Neuron (in vitro differentiated cells): ENCODE data around the gene FITM2.

Experiments
- H2AFZ ChIP-seq: one replicate; pipeline ENCODE4 v1.6.1; 2013; ENCODE audit warnings: low read depth, mild to moderate bottlenecking, inconsistent platforms, low read length, moderate library complexity
- H3K27me3 ChIP-seq: one replicate; pipeline ENCODE4 v1.6.1; 2013; ENCODE audit warnings: low read length; ENCODE audit not compliant: insufficient read depth
- H3K36me3 ChIP-seq: one replicate; pipeline ENCODE4 v1.6.1; 2013; ENCODE audit warnings: low read length; ENCODE audit not compliant: insufficient read depth
- H3K4me1 ChIP-seq: one replicate; pipeline ENCODE4 v1.6.1; 2013; ENCODE audit warnings: low read length; ENCODE audit not compliant: insufficient read depth
- H3K4me3 ChIP-seq: 2 replicates; pipeline ENCODE4 v1.5.1; 2013; ENCODE audit warnings: mild to moderate bottlenecking, low read length, moderate library complexity
- H3K9me3 ChIP-seq: one replicate; pipeline ENCODE4 v1.6.1; 2013; ENCODE audit warnings: low read length

FITM2 gene

GRCh38 chr20:44256961-44257360 lies 54.0 kb downstream of the FITM2 start:
- Histone ChIP-seq H3K36me3 (peaks cover 5% of the 10 kb centered on the region), H3K4me3 (no peak overlapping the region), H3K27me3 (no peaks in the 10 kb centered on the region), H3K4me1 (no peaks in the 10 kb centered on the region), H2AFZ (no peak overlapping the region), H3K9me3 (no peaks in the 10 kb centered on the region)

- no peak overlapping the region for H2AFZ ChIP-seq
- no peaks in the 10 kb centered on the region for H3K9me3 ChIP-seq
- peaks cover 5% of the 10 kb centered on the region for H3K36me3 ChIP-seq
- H3K27me3 ChIP-seq = no peaks in the 10 kb centered on the region
- no peak overlapping the region for H3K4me3 ChIP-seq
- no peaks in the 10 kb centered on the region for H3K4me1 ChIP-seq
Measured at GRCh38 chr20:44255942-44256341, 55.1 kb downstream of the FITM2 start.

- Histone ChIP-seq H3K27me3 (no peaks in the 10 kb centered on the region), H3K4me3 (no peak overlapping the region), H3K36me3 (peaks cover 5% of the 10 kb centered on the region), H3K9me3 (no peaks in the 10 kb centered on the region), H2AFZ (no peak overlapping the region), H3K4me1 (no peaks in the 10 kb centered on the region)
Measured at GRCh38 chr20:44254073-44254472, 56.9 kb downstream of the FITM2 start.

GRCh38 chr20:44253528-44253927 lies 57.5 kb downstream of the FITM2 start:
- Histone ChIP-seq H3K36me3 (peaks cover 4% of the 10 kb centered on the region), H3K4me1 (no peaks in the 10 kb centered on the region), H3K9me3 (no peaks in the 10 kb centered on the region), H3K4me3 (no peak overlapping the region), H2AFZ (no peak overlapping the region), H3K27me3 (no peaks in the 10 kb centered on the region)
